ENCODE measurements around the gene KCTD6.
"Not testable (repeated sequence)": the region's sequence is repeated elsewhere in the genome, so short reads cannot be mapped to it uniquely, and the experiment has no call there.

KCTD6 gene

GRCh38 chr3:58524326-58524888, 32.5 kb downstream of the KCTD6 start:
- no peak for DNase-seq

- peak; percentile 87 for DNase-seq
These were observed 34.6 kb downstream of the KCTD6 start for GRCh38 chr3:58526515-58526957.

- not testable (repeated sequence) for DNase-seq
These were observed 35.5 kb downstream of the KCTD6 start for GRCh38 chr3:58527440-58527839.

- peak; percentile 34 for DNase-seq
These were observed 36.7 kb downstream of the KCTD6 start for GRCh38 chr3:58528629-58529028.

GRCh38 chr3:58529516-58530353, 37.8 kb downstream of the KCTD6 start:
- peak; percentile 32 for DNase-seq

GRCh38 chr3:58530354-58530865, 38.5 kb downstream of the KCTD6 start:
- no peak for DNase-seq

- DNase-seq = no peak
These were observed 39.7 kb downstream of the KCTD6 start for GRCh38 chr3:58531555-58531954.

GRCh38 chr3:58531956-58532355, 40.1 kb downstream of the KCTD6 start:
- DNase-seq = peak; percentile 27

GRCh38 chr3:58532794-58533220, 40.9 kb downstream of the KCTD6 start:
- peak; percentile 74 for DNase-seq

- DNase-seq = no peak
These were observed 42.9 kb downstream of the KCTD6 start for GRCh38 chr3:58534592-58535494.

GRCh38 chr3:58535531-58536500, 43.9 kb downstream of the KCTD6 start:
- no peak for DNase-seq

- peak; percentile 36 for DNase-seq
These were observed 44.9 kb downstream of the KCTD6 start, which contains the start of gene ACOX2 for GRCh38 chr3:58536501-58537411. ACOX2 (minus strand) TSS chr3:58537190; CDS start chr3:58535106, 2,084 bp downstream.

GRCh38 chr3:58537412-58538301, 45.8 kb downstream of the KCTD6 start:
- DNase-seq = no peak

- DNase-seq = no peak
These were observed 47.7 kb downstream of the KCTD6 start for GRCh38 chr3:58539626-58540025.

- DNase-seq = no peak
These were observed 48.4 kb downstream of the KCTD6 start for GRCh38 chr3:58540176-58540858.

GRCh38 chr3:58544541-58544940, 52.6 kb downstream of the KCTD6 start:
- DNase-seq = no peak

- DNase-seq = no peak
These were observed 59.8 kb downstream of the KCTD6 start for GRCh38 chr3:58551636-58552180.

All from fibroblast of skin of back (primary cell).